HepG2 (cell line): ENCODE data around the gene RIPOR1. TPM values are rescaled to one million over a fixed set of nuclear protein-coding genes. Genes with fewer than 3 reads are reported as not detected.
A peak's percentile ranks its signal among the peaks of the same experiment; 100 is the strongest.

Source experiments
- EP300 ChIP-seq, 3 experiments: sonication (generic) in 1 of 3; formaldehyde crosslinking in 1 of 3; IDR thresholded peaks; 2 replicates each; pipeline versions ENCODE4 v1.5.1 to v1.6.1; 2011 to 2020; ENCODE audit warnings: low read depth in 2 of 3, low read length in 2 of 3, borderline replicate concordance in 1 of 3, improper control_type of control experiment in 1 of 3, mild to moderate bottlenecking in 1 of 3, missing genetic modification reagents in 1 of 3, moderate library complexity in 1 of 3
- GATAD1 ChIP-seq: IDR thresholded peaks from 2 replicates; pipeline ENCODE4 v1.6.1; 2016; ENCODE audit warnings: missing genetic modification reagents, missing compliant biosample characterization
- HIC2 ChIP-seq: sonication (generic); formaldehyde crosslinking; IDR thresholded peaks from 2 replicates; pipeline ENCODE4 v1.9.0; 2022; ENCODE audit warnings: low read depth, missing genetic modification reagents
- MAFF ChIP-seq: IDR thresholded peaks from 2 replicates; pipeline ENCODE4 v1.6.1; 2011; ENCODE audit warnings: low read depth, low read length, improper control_type of control experiment
- MAX ChIP-seq: IDR thresholded peaks from 2 replicates; pipeline ENCODE4 v1.6.1; 2012; ENCODE audit warnings: inconsistent platforms
- MEIS1 ChIP-seq: sonication (generic); formaldehyde crosslinking; IDR thresholded peaks from 2 replicates; pipeline ENCODE4 v1.9.0; 2021; ENCODE audit warnings: mild to moderate bottlenecking, missing genetic modification reagents, moderate library complexity, borderline replicate concordance
- MXD4 ChIP-seq: IDR thresholded peaks from 2 replicates; pipeline ENCODE4 v1.6.1; 2016; ENCODE audit warnings: mild to moderate bottlenecking, missing biosample characterization, missing genetic modification reagents
- NAIF1 ChIP-seq: sonication (generic); formaldehyde crosslinking; IDR thresholded peaks from 2 replicates; pipeline ENCODE4 v1.5.0; 2020; ENCODE audit warnings: mild to moderate bottlenecking, missing genetic modification reagents, borderline replicate concordance
- NCOA5 ChIP-seq: sonication (generic); formaldehyde crosslinking; IDR thresholded peaks from 2 replicates; pipeline ENCODE4 v1.4.0; 2020; ENCODE audit warnings: missing genetic modification reagents
- NFATC3 ChIP-seq: sonication (generic); formaldehyde crosslinking; IDR thresholded peaks from 2 replicates; pipeline ENCODE4 v1.5.1; 2020; ENCODE audit warnings: mild to moderate bottlenecking, missing genetic modification reagents
- NR2C2 ChIP-seq: sonication (generic); formaldehyde crosslinking; IDR thresholded peaks from 2 replicates; pipeline ENCODE4 v1.4.0; 2020; ENCODE audit warnings: missing genetic modification reagents, mild to moderate bottlenecking, moderate library complexity, borderline replicate concordance
- PITX1 ChIP-seq: sonication (generic); formaldehyde crosslinking; IDR thresholded peaks from 2 replicates; pipeline ENCODE4 v1.5.1; 2020; ENCODE audit warnings: mild to moderate bottlenecking, missing genetic modification reagents
- SALL1 ChIP-seq: sonication (generic); formaldehyde crosslinking; IDR thresholded peaks from 2 replicates; pipeline ENCODE4 v1.8.0; 2022; ENCODE audit warnings: mild to moderate bottlenecking, missing genetic modification reagents
- SP2 ChIP-seq: sonication (generic); formaldehyde crosslinking; IDR thresholded peaks from 2 replicates; pipeline ENCODE4 v1.5.1; 2020; ENCODE audit warnings: mild to moderate bottlenecking, missing genetic modification reagents
- ZBTB7A ChIP-seq: sonication (generic); formaldehyde crosslinking; IDR thresholded peaks from 2 replicates; pipeline ENCODE4 v1.8.0; 2022; ENCODE audit warnings: mild to moderate bottlenecking, missing genetic modification reagents
- ZNF331 ChIP-seq: sonication (generic); formaldehyde crosslinking; IDR thresholded peaks from 2 replicates; pipeline ENCODE4 v1.4.0; 2020; ENCODE audit warnings: missing genetic modification reagents
- ZNF44 ChIP-seq: sonication (generic); formaldehyde crosslinking; IDR thresholded peaks from 2 replicates; pipeline ENCODE4 v1.5.1; 2020; ENCODE audit warnings: mild to moderate bottlenecking, missing genetic modification reagents
- ZNF501 ChIP-seq: sonication (generic); formaldehyde crosslinking; IDR thresholded peaks from 2 replicates; pipeline ENCODE4 v1.5.1; 2020; ENCODE audit warnings: mild to moderate bottlenecking, moderate library complexity, missing genetic modification reagents
- ZNF556 ChIP-seq: sonication (generic); formaldehyde crosslinking; IDR thresholded peaks from 2 replicates; pipeline ENCODE4 v1.4.0; 2020; ENCODE audit warnings: mild to moderate bottlenecking, missing genetic modification reagents, borderline replicate concordance
- ZNF607 ChIP-seq: sonication (generic); formaldehyde crosslinking; IDR thresholded peaks from 2 replicates; pipeline ENCODE4 v1.5.1; 2020; ENCODE audit warnings: missing genetic modification reagents, mild to moderate bottlenecking, borderline replicate concordance
- ZNF713 ChIP-seq: sonication (generic); formaldehyde crosslinking; IDR thresholded peaks from 2 replicates; pipeline ENCODE4 v1.4.0; 2020; ENCODE audit warnings: mild to moderate bottlenecking, missing genetic modification reagents
- ZNF777 ChIP-seq: sonication (generic); formaldehyde crosslinking; IDR thresholded peaks from 2 replicates; pipeline ENCODE4 v1.4.0; 2020; ENCODE audit warnings: missing genetic modification reagents
- polyA plus RNA-seq, 8 experiments: library from polyadenylated mRNA; depleted of rRNA in 3 of 8; stranded (reverse) in 7 of 8; unstranded in 1 of 8; fragments of >200 nt; fragmentation: Illumina TruSeq in 4 of 8; extraction: Trizol in 4 of 8; gene quantifications; 2 replicates each; pipeline versions ENCODE4 v1.2.1 to v1.2.3, GENCODE V29; 2011 to 2016; ENCODE audit warnings: low read depth in 4 of 8, missing spikeins in 1 of 8, mixed read lengths in 1 of 8; ENCODE audit not compliant: insufficient read depth in 1 of 8
- total RNA-seq, 5 experiments: library from RNA; depleted of rRNA; stranded (reverse); fragments of >200 nt; fragmentation: Illumina TruSeq; extraction: Trizol; gene quantifications; 2 replicates each; pipeline ENCODE4 v1.2.3, GENCODE V29; 2016; ENCODE audit warnings: low read depth in 1 of 5
- TF ChIP-seq, protein P1 (sequence below): sonication (generic); formaldehyde crosslinking; IDR thresholded peaks from 2 replicates; pipeline ENCODE4 v1.5.1; 2020; ENCODE audit warnings: mild to moderate bottlenecking, missing genetic modification reagents
- TF ChIP-seq, protein P2 (sequence below): sonication (generic); formaldehyde crosslinking; IDR thresholded peaks from 2 replicates; pipeline ENCODE4 v1.4.0; 2020; ENCODE audit warnings: missing genetic modification reagents

The RIPOR1 gene
- total and polyA plus RNA-seq, 2 of the 13 experiments (the other 11 are each of a cell fraction or from before 2014, with no cell fraction given) = 4.6 to 8.1 TPM

DNA sequence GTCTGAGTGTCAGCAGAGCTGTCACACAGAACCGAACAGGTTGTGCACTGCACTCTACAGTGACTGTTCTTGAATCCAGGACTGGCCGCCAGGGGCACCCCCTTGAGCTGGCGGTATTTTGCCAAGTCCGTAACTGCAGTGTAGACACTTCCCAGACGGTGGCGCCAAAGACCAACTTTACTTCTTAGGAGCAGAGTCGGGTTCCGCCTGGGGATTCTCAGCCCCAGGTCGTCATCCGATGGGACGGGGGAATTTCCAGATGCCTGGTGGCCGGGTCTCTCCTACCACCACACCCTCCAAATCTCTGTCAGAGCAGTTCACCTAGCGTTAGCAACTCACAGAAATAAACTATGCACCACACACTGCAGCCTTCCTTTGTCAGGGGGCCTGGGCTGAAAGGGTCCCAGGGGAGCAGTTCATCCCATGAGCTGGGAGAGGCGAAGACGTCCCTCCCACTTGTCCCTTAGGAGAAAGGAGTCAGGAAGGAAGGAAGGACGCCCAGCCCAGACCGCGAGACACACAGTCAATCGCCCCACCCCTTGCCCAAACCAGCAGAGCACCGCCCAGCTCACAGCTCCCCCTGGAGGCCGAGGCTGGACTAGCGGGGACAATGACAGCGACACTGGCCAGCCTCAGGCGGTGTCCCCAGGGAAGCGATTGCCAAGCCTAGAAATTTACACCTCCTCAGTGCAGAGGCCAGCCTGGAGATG, 7.4 kb upstream of the RIPOR1 start (continued):
- TF ChIP-seq, protein P1, sequence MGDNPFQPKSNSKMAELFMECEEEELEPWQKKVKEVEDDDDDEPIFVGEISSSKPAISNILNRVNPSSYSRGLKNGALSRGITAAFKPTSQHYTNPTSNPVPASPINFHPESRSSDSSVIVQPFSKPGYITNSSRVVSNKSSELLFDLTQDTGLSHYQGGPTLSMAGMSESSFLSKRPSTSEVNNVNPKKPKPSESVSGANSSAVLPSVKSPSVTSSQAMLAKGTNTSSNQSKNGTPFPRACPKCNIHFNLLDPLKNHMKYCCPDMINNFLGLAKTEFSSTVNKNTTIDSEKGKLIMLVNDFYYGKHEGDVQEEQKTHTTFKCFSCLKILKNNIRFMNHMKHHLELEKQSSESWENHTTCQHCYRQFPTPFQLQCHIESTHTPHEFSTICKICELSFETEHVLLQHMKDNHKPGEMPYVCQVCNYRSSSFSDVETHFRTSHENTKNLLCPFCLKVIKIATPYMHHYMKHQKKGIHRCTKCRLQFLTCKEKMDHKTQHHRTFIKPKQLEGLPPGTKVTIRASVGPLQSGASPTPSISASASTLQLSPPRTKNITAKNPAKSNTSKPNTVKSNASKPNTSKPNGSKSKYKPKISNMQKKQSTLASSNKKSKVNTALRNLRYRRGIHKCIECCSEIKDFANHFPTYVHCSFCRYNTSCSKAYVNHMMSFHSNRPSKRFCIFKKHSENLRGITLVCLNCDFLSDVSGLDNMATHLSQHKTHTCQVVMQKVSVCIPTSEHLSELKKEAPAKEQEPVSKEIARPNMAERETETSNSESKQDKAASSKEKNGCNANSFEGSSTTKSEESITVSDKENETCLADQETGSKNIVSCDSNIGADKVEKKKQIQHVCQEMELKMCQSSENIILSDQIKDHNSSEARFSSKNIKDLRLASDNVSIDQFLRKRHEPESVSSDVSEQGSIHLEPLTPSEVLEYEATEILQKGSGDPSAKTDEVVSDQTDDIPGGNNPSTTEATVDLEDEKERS (CRISPR knock-in tag) = peak; percentile 92; the same call in 1 of the 2 replicates
- no peak for TF ChIP-seq HIC2 (CRISPR knock-in tag)
- peak; percentile 55; the same call in 1 of the 2 replicates for TF ChIP-seq MAFF
- TF ChIP-seq ZNF331 (CRISPR knock-in tag) = peak; percentile 79
- TF ChIP-seq SP2 (CRISPR knock-in tag) = no peak
- TF ChIP-seq ZNF607 = peak; percentile 49; the same call in 1 of the 2 replicates
- peak; percentile 63; the same call in 1 of the 2 replicates for TF ChIP-seq PITX1 (CRISPR knock-in tag)
- peak; percentile 85 for TF ChIP-seq MXD4 (CRISPR knock-in tag)
- TF ChIP-seq MEIS1 (CRISPR knock-in tag) = no peak
- TF ChIP-seq NFATC3 (CRISPR knock-in tag) = no peak
- peak; percentile 66; the same call in 1 of the 2 replicates for TF ChIP-seq NR2C2 (CRISPR knock-in tag)
- TF ChIP-seq NCOA5 (CRISPR knock-in tag) = no peak
- TF ChIP-seq GATAD1 (CRISPR knock-in tag) = peak; percentile 57
- TF ChIP-seq ZNF713 = no peak
- TF ChIP-seq, protein P2, sequence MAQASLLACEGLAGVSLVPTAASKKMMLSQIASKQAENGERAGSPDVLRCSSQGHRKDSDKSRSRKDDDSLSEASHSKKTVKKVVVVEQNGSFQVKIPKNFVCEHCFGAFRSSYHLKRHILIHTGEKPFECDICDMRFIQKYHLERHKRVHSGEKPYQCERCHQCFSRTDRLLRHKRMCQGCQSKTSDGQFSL (CRISPR knock-in tag) = peak; percentile 51; the same call in 1 of the 2 replicates
- TF ChIP-seq MAX = 0 out of 2 replicates have a peak, but pooled peaks have one; percentile 50
- TF ChIP-seq ZNF556 (CRISPR knock-in tag) = no peak
- TF ChIP-seq EP300 (IDR thresholded peaks at IDR 0.05; ENCODE audit: low read depth in 2 of 2, low read length in 2 of 2) = 0 out of 4 replicates have a peak, but pooled peaks of 1 of the 2 experiments have one; percentile 3
- TF ChIP-seq EP300 (CRISPR knock-in tag; IDR thresholded peaks at IDR 0.05; ENCODE audit: borderline replicate concordance) = no peak
- TF ChIP-seq ZBTB7A (CRISPR knock-in tag) = no peak
- no peak for TF ChIP-seq NAIF1
- TF ChIP-seq ZNF44 (CRISPR knock-in tag) = no peak
- TF ChIP-seq SALL1 (CRISPR knock-in tag) = peak; percentile 61
- peak; percentile 84 for TF ChIP-seq ZNF777 (CRISPR knock-in tag)
- TF ChIP-seq ZNF501 (CRISPR knock-in tag) = peak; percentile 97
